Osteoblast (primary cell): Measurements from ENCODE around the gene LIN28A. TPM values are rescaled to one million over a fixed set of nuclear protein-coding genes. Genes with fewer than 3 reads are reported as not detected.

ENCODE experiments used
- DNase-seq: peaks from one replicate; pipeline ENCODE4 v3.0.0; 2011; ENCODE audit warnings: low spot score, mixed read lengths; ENCODE audit not compliant: insufficient read length; ENCODE audit errors: missing footprints
- H2AFZ ChIP-seq: 2 replicates; pipeline ENCODE4 v1.6.0; 2011; ENCODE audit warnings: mild to moderate bottlenecking, low read length
- H3K27ac ChIP-seq: 2 replicates; pipeline ENCODE4 v1.5.1; 2011; ENCODE audit warnings: mild to moderate bottlenecking, low read depth, low read length, moderate library complexity
- H3K27me3 ChIP-seq: 2 replicates; pipeline ENCODE4 v1.6.0; 2012; ENCODE audit warnings: mild to moderate bottlenecking, control low read depth, inconsistent platforms, low read length, moderate library complexity; ENCODE audit not compliant: insufficient read depth
- H3K36me3 ChIP-seq: 2 replicates; pipeline ENCODE4 v1.5.1; 2011; ENCODE audit warnings: mild to moderate bottlenecking, low read length, control low read depth, moderate library complexity; ENCODE audit not compliant: insufficient read depth
- H3K4me1 ChIP-seq: 2 replicates; pipeline ENCODE4 v1.5.1; 2011; ENCODE audit warnings: mild to moderate bottlenecking, low read length, control low read depth, moderate library complexity; ENCODE audit not compliant: insufficient read depth
- H3K4me2 ChIP-seq: 2 replicates; pipeline ENCODE4 v1.6.0; 2011; ENCODE audit warnings: mild to moderate bottlenecking, low read length; ENCODE audit not compliant: insufficient read depth
- H3K4me3 ChIP-seq: fragments of 200-600 bp; sonication (generic); 3 replicates; pipeline ENCODE4 v1.5.1; 2012; ENCODE audit warnings: mild to moderate bottlenecking, low read length, inconsistent platforms; ENCODE audit not compliant: insufficient read depth
- H3K79me2 ChIP-seq: 2 replicates; pipeline ENCODE4 v1.6.0; 2012; ENCODE audit warnings: mild to moderate bottlenecking, low read length, control low read depth, inconsistent platforms; ENCODE audit not compliant: insufficient read depth
- H3K9me3 ChIP-seq: 2 replicates; pipeline ENCODE4 v1.5.1; 2011; ENCODE audit warnings: low read depth, low read length, control low read depth
- H4K20me1 ChIP-seq: 2 replicates; pipeline ENCODE4 v1.6.0; 2012; ENCODE audit warnings: mild to moderate bottlenecking, low read length, control low read depth; ENCODE audit not compliant: insufficient read depth
- CTCF ChIP-seq: IDR thresholded peaks from 2 replicates; pipeline ENCODE4 v1.5.1; 2011; ENCODE audit warnings: mild to moderate bottlenecking, low read depth, low read length, moderate library complexity; ENCODE audit errors: extremely low read depth
- total RNA-seq: library from RNA; depleted of rRNA; stranded (reverse); fragments of >200 nt; gene quantifications from 2 replicates; pipeline ENCODE4 v1.2.3, GENCODE V29; 2012

LIN28A gene
- total RNA-seq, 1 donor, result not detected

GRCh38 chr1:26409191-26409807 lies 1.3 kb upstream of the LIN28A start:
- H3K36me3 ChIP-seq, result no peaks in the 10 kb centered on the region
- peaks cover 2% of the 10 kb centered on the region for H4K20me1 ChIP-seq
- no peaks in the 10 kb centered on the region for H3K9me3 ChIP-seq
- H3K4me1 ChIP-seq, result no peaks in the 10 kb centered on the region
- no peak overlapping the region for H2AFZ ChIP-seq
- H3K4me3 ChIP-seq, result no peak overlapping the region
- H3K4me2 ChIP-seq, result no peak overlapping the region
- peak; percentile 46 for DNase-seq
- peaks cover 54% of the 10 kb centered on the region for H3K27me3 ChIP-seq
- H3K27ac ChIP-seq, result no peak overlapping the region
- no peaks in the 10 kb centered on the region for H3K79me2 ChIP-seq
- TF ChIP-seq CTCF, result no peak

- Histone ChIP-seq H2AFZ (no peak overlapping the region), H3K27me3 (peaks cover 69% of the 10 kb centered on the region), H3K9me3 (no peaks in the 10 kb centered on the region), H3K27ac (no peak overlapping the region), H3K4me1 (no peaks in the 10 kb centered on the region), H3K36me3 (no peaks in the 10 kb centered on the region), H3K4me2 (no peak overlapping the region), H4K20me1 (peaks cover 2% of the 10 kb centered on the region), H3K4me3 (no peak overlapping the region), H3K79me2 (no peaks in the 10 kb centered on the region)
- DNase-seq, result peak; percentile 44
- no peak for TF ChIP-seq CTCF
Observed at GRCh38 chr1:26411624-26412074, 1.0 kb downstream of the LIN28A start.

GRCh38 chr1:26412180-26412840 lies 1.7 kb downstream of the LIN28A start:
- H3K27me3 ChIP-seq, result peaks cover 69% of the 10 kb centered on the region

More at GRCh38 chr1:26412180-26412840, 1.7 kb downstream of the LIN28A start:
- peak; percentile 35 for DNase-seq
- TF ChIP-seq CTCF, result no peak
- Histone ChIP-seq H3K9me3 (no peaks in the 10 kb centered on the region), H3K79me2 (no peaks in the 10 kb centered on the region), H3K4me3 (no peak overlapping the region), H3K4me2 (no peak overlapping the region), H3K27ac (no peak overlapping the region), H3K36me3 (no peaks in the 10 kb centered on the region), H4K20me1 (peaks cover 2% of the 10 kb centered on the region), H3K4me1 (no peaks in the 10 kb centered on the region), H2AFZ (no peak overlapping the region)
